ENCODE results near the gene NR3C1.
A peak's percentile ranks its signal among the peaks of the same experiment; 100 is the strongest.

Gene NR3C1

GRCh38 chr5:143234162-143234842 lies 169.2 kb downstream of the NR3C1 start:
- DNase-seq (ENCODE audit: low read depth), result no peak

GRCh38 chr5:143233031-143233430 lies 170.5 kb downstream of the NR3C1 start:
- peak; percentile 77 for DNase-seq (ENCODE audit: low read depth)

GRCh38 chr5:143231973-143232812 lies 171.3 kb downstream of the NR3C1 start:
- no peak for DNase-seq (ENCODE audit: low read depth)

GRCh38 chr5:143231416-143231815 lies 172.1 kb downstream of the NR3C1 start:
- no peak for DNase-seq (ENCODE audit: low read depth)

GRCh38 chr5:143230676-143230996 lies 172.8 kb downstream of the NR3C1 start:
- no peak for DNase-seq (ENCODE audit: low read depth)

- DNase-seq (ENCODE audit: low read depth), result peak; percentile 71
Observed at GRCh38 chr5:143229896-143230675, 173.4 kb downstream of the NR3C1 start.

GRCh38 chr5:143229426-143229895 lies 174.0 kb downstream of the NR3C1 start:
- no peak for DNase-seq (ENCODE audit: low read depth)

GRCh38 chr5:143228597-143229293 lies 174.7 kb downstream of the NR3C1 start:
- no peak for DNase-seq (ENCODE audit: low read depth)
